ENCODE results near the gene VSIG2.

VSIG2 gene

GRCh38 chr11:124746621-124747243 is 5.3 kb downstream of the VSIG2 start:
- Histone ChIP-seq H3K9me2 (ENCODE audit: low read depth, low read length) (no peaks in the 10 kb centered on the region), H3K9me3 (ENCODE audit: low read length) (no peaks in the 10 kb centered on the region), H3F3A (ENCODE audit: insufficient read depth, low read length) (no peaks in the 10 kb centered on the region), H3K9ac (ENCODE audit: low read length) (peak overlapping the region; percentile 75), H3K27me3 (ENCODE audit: insufficient read depth, low read length) (no peaks in the 10 kb centered on the region), H2AFZ (ENCODE audit: low read length) (no peak overlapping the region), H3K27ac (ENCODE audit: low read depth, low read length, poor library complexity, severe bottlenecking) (no peak overlapping the region), H3K4me3 (ENCODE audit: low read depth, low read length, poor library complexity, severe bottlenecking) (peak overlapping the region; percentile 78), H3K4me2 (ENCODE audit: low read length) (peak overlapping the region; percentile 97), H3K36me3 (ENCODE audit: insufficient read depth, low read length) (no peaks in the 10 kb centered on the region), H4K20me1 (ENCODE audit: insufficient read depth, low read length) (no peaks in the 10 kb centered on the region), H3K4me1 (ENCODE audit: insufficient read depth, low read length, severe bottlenecking) (no peaks in the 10 kb centered on the region), H3K79me2 (ENCODE audit: insufficient read depth, low read length) (no peaks in the 10 kb centered on the region)
- TF ChIP-seq CTCF (IDR thresholded peaks at IDR 0.05; ENCODE audit: low read length) (peak; percentile 76), EZH2 (IDR thresholded peaks at IDR 0.05; ENCODE audit: borderline replicate concordance, low read length) (no peak)

GRCh38 chr11:124745835-124746620 is 6.0 kb downstream of the VSIG2 start:
- no peaks in the 10 kb centered on the region for H3K9me2 ChIP-seq (ENCODE audit: low read depth, low read length)
- peak overlapping the region; percentile 75 for H3K9ac ChIP-seq (ENCODE audit: low read length)
- H3K27me3 ChIP-seq (ENCODE audit: insufficient read depth, low read length), result no peaks in the 10 kb centered on the region
- no peak overlapping the region for H3K27ac ChIP-seq (ENCODE audit: low read depth, low read length, poor library complexity, severe bottlenecking)
- no peak overlapping the region for H2AFZ ChIP-seq (ENCODE audit: low read length)
- peak overlapping the region; percentile 78 for H3K4me3 ChIP-seq (ENCODE audit: low read depth, low read length, poor library complexity, severe bottlenecking)
- H4K20me1 ChIP-seq (ENCODE audit: insufficient read depth, low read length), result no peaks in the 10 kb centered on the region
- TF ChIP-seq EZH2 (IDR thresholded peaks at IDR 0.05; ENCODE audit: borderline replicate concordance, low read length) (no peak), CTCF (IDR thresholded peaks at IDR 0.05; ENCODE audit: low read length) (peak; percentile 45; the same call in 1 of the 2 replicates)
- no peaks in the 10 kb centered on the region for H3K4me1 ChIP-seq (ENCODE audit: insufficient read depth, low read length, severe bottlenecking)
- H3K9me3 ChIP-seq (ENCODE audit: low read length), result no peaks in the 10 kb centered on the region
- no peaks in the 10 kb centered on the region for H3K36me3 ChIP-seq (ENCODE audit: insufficient read depth, low read length)
- H3K79me2 ChIP-seq (ENCODE audit: insufficient read depth, low read length), result no peaks in the 10 kb centered on the region
- H3K4me2 ChIP-seq (ENCODE audit: low read length), result peak overlapping the region; percentile 97
- H3F3A ChIP-seq (ENCODE audit: insufficient read depth, low read length), result no peaks in the 10 kb centered on the region

GRCh38 chr11:124745270-124745834 is 6.7 kb downstream of the VSIG2 start:
- no peak overlapping the region for H3K27ac ChIP-seq (ENCODE audit: low read depth, low read length, poor library complexity, severe bottlenecking)
- H2AFZ ChIP-seq (ENCODE audit: low read length), result no peak overlapping the region
- H3K36me3 ChIP-seq (ENCODE audit: insufficient read depth, low read length), result no peaks in the 10 kb centered on the region
- H3K9ac ChIP-seq (ENCODE audit: low read length), result no peak overlapping the region
- H3K4me3 ChIP-seq (ENCODE audit: low read depth, low read length, poor library complexity, severe bottlenecking), result peak overlapping the region; percentile 78
- H3F3A ChIP-seq (ENCODE audit: insufficient read depth, low read length), result no peaks in the 10 kb centered on the region
- no peak for TF ChIP-seq CTCF (IDR thresholded peaks at IDR 0.05; ENCODE audit: low read length)
- TF ChIP-seq EZH2 (IDR thresholded peaks at IDR 0.05; ENCODE audit: borderline replicate concordance, low read length), result no peak
- no peaks in the 10 kb centered on the region for H3K9me3 ChIP-seq (ENCODE audit: low read length)
- H4K20me1 ChIP-seq (ENCODE audit: insufficient read depth, low read length), result no peaks in the 10 kb centered on the region
- peaks cover 4% of the 10 kb centered on the region for H3K4me1 ChIP-seq (ENCODE audit: insufficient read depth, low read length, severe bottlenecking)
- H3K79me2 ChIP-seq (ENCODE audit: insufficient read depth, low read length), result no peaks in the 10 kb centered on the region
- no peaks in the 10 kb centered on the region for H3K27me3 ChIP-seq (ENCODE audit: insufficient read depth, low read length)
- no peaks in the 10 kb centered on the region for H3K9me2 ChIP-seq (ENCODE audit: low read depth, low read length)
- H3K4me2 ChIP-seq (ENCODE audit: low read length), result peak overlapping the region; percentile 97; the same call in 1 of the 2 replicates
